Jurkat, Clone E6-1 (cell line): ENCODE measurements around the gene GIPR.
"Not testable (repeated sequence)": the region's sequence is repeated elsewhere in the genome, so short reads cannot be mapped to it uniquely, and the experiment has no call there.

Experiments used
- DNase-seq: peaks from one replicate; pipeline ENCODE4 v3.0.0-alpha.2; 2011; ENCODE audit warnings: low read depth, low spot score
- H3K4me3 ChIP-seq: 2 replicates; pipeline ENCODE4 v1.5.1; 2011; ENCODE audit warnings: mild to moderate bottlenecking, low read length, control low read depth, moderate library complexity

GIPR gene

GRCh38 chr19:45682908-45683307 is 14.9 kb downstream of the GIPR start:
- DNase-seq: no peak
- no peak overlapping the region for H3K4me3 ChIP-seq

- H3K4me3 ChIP-seq, DNase-seq: not testable (repeated sequence)
Observed at GRCh38 chr19:45685045-45685444, 17.0 kb downstream of the GIPR start.

- no peak for DNase-seq
- H3K4me3 ChIP-seq: no peak overlapping the region
Observed at GRCh38 chr19:45687599-45687998, 19.6 kb downstream of the GIPR start.

GRCh38 chr19:45691516-45692186 is 23.6 kb downstream of the GIPR start, which contains the start of gene SNRPD2:
Gene SNRPD2, minus strand, starts transcription at chr19:45691953. Its CDS starts 65 bp downstream, at chr19:45691888.
- peak within 1 kb of the TSS; percentile 97 for H3K4me3 ChIP-seq
- DNase-seq: peak; percentile 87

- peak within 1 kb of the TSS; percentile 97 for H3K4me3 ChIP-seq
- DNase-seq: peak; percentile 100
Observed at GRCh38 chr19:45692187-45693105, 24.4 kb downstream of the GIPR start, which contains the start of gene QPCTL. Gene QPCTL, plus strand, starts transcription at chr19:45692666. Its CDS starts 38 bp downstream, at chr19:45692704.

GRCh38 chr19:45693106-45693788 is 25.2 kb downstream of the GIPR start:
- H3K4me3 ChIP-seq: peak overlapping the region; percentile 97
- DNase-seq: no peak

- no peak for DNase-seq
- no peak overlapping the region for H3K4me3 ChIP-seq
Observed at GRCh38 chr19:45701676-45702075, 33.7 kb downstream of the GIPR start.

- no peak overlapping the region for H3K4me3 ChIP-seq
- DNase-seq: no peak
Observed at GRCh38 chr19:45705115-45705514, 37.1 kb downstream of the GIPR start.

- DNase-seq: no peak
- H3K4me3 ChIP-seq: no peak overlapping the region
Observed at GRCh38 chr19:45705710-45706415, 37.8 kb downstream of the GIPR start.

GRCh38 chr19:45710356-45711130 is 42.5 kb downstream of the GIPR start:
- no peak for DNase-seq
- H3K4me3 ChIP-seq: no peak overlapping the region

GRCh38 chr19:45711851-45712698 is 44.1 kb downstream of the GIPR start:
- no peak for DNase-seq
- no peak overlapping the region for H3K4me3 ChIP-seq

- no peak overlapping the region for H3K4me3 ChIP-seq
- no peak for DNase-seq
Observed at GRCh38 chr19:45712699-45713067, 44.7 kb downstream of the GIPR start.

- H3K4me3 ChIP-seq: no peak overlapping the region
- DNase-seq: no peak
Observed at GRCh38 chr19:45713141-45713540, 45.1 kb downstream of the GIPR start.

GRCh38 chr19:45715139-45715538 is 47.1 kb downstream of the GIPR start:
- DNase-seq: no peak
- H3K4me3 ChIP-seq: no peak overlapping the region

- DNase-seq: no peak
- H3K4me3 ChIP-seq: peak overlapping the region; percentile 77
Observed at GRCh38 chr19:45716359-45717130, 48.5 kb downstream of the GIPR start.

- peak; percentile 99 for DNase-seq
- peak overlapping the region; percentile 77 for H3K4me3 ChIP-seq
Observed at GRCh38 chr19:45717131-45717982, 49.3 kb downstream of the GIPR start.
